CD4-positive, alpha-beta T cell treated with Interleukin-12 subunit alpha and Interleukin-12 subunit beta, for 1 hour (primary cell): ENCODE measurements around the gene CFAP221.

ENCODE experiments used
- DNase-seq: peaks from one replicate; pipeline ENCODE4 v3.0.0-alpha.2; 2020

CFAP221 gene

GRCh38 chr2:119647440-119648169 lies 103.4 kb downstream of the CFAP221 start:
- no peak for DNase-seq

GRCh38 chr2:119649364-119649917 lies 105.2 kb downstream of the CFAP221 start:
- DNase-seq: no peak

- no peak for DNase-seq
Observed at GRCh38 chr2:119650206-119650605, 106.0 kb downstream of the CFAP221 start.

- no peak for DNase-seq
Observed at GRCh38 chr2:119650846-119651370, 106.7 kb downstream of the CFAP221 start.

GRCh38 chr2:119657466-119658145 lies 113.4 kb downstream of the CFAP221 start:
- DNase-seq: no peak

- peak; percentile 38 for DNase-seq
Observed at GRCh38 chr2:119659601-119660342, 115.5 kb downstream of the CFAP221 start.

- DNase-seq: no peak
Observed at GRCh38 chr2:119660343-119660658, 116.1 kb downstream of the CFAP221 start.

- no peak for DNase-seq
Observed at GRCh38 chr2:119662297-119662696, 118.0 kb downstream of the CFAP221 start.

GRCh38 chr2:119668546-119668945 lies 124.3 kb downstream of the CFAP221 start:
- no peak for DNase-seq

- DNase-seq: no peak
Observed at GRCh38 chr2:119671016-119671415, 126.8 kb downstream of the CFAP221 start.

- no peak for DNase-seq
Observed at GRCh38 chr2:119671752-119672151, 127.5 kb downstream of the CFAP221 start.

GRCh38 chr2:119672161-119672862 lies 128.1 kb downstream of the CFAP221 start:
- no peak for DNase-seq

- no peak for DNase-seq
Observed at GRCh38 chr2:119673796-119674195, 129.5 kb downstream of the CFAP221 start.

- DNase-seq: no peak
Observed at GRCh38 chr2:119674711-119675500, 130.7 kb downstream of the CFAP221 start.

GRCh38 chr2:119678021-119678656 lies 133.9 kb downstream of the CFAP221 start:
- DNase-seq: no peak

- DNase-seq: peak; percentile 4
Observed at GRCh38 chr2:119679526-119679837, 135.2 kb downstream of the CFAP221 start.

- DNase-seq: no peak
Observed at GRCh38 chr2:119679846-119680245, 135.6 kb downstream of the CFAP221 start.

GRCh38 chr2:119680457-119681202 lies 136.4 kb downstream of the CFAP221 start:
- DNase-seq: no peak

- no peak for DNase-seq
Observed at GRCh38 chr2:119681203-119681867, 137.1 kb downstream of the CFAP221 start.

GRCh38 chr2:119681868-119682220 lies 137.6 kb downstream of the CFAP221 start:
- DNase-seq: no peak
